ENCODE data around the gene CHIT1.

The CHIT1 gene

GRCh38 chr1:203172184-203173010, 57.1 kb downstream of the CHIT1 start:
- DNase-seq, result peak; percentile 32

GRCh38 chr1:203171341-203172183, 57.9 kb downstream of the CHIT1 start:
- DNase-seq, result no peak

- DNase-seq, result no peak
These were observed 58.7 kb downstream of the CHIT1 start for GRCh38 chr1:203170625-203171330.

GRCh38 chr1:203169770-203170520, 59.5 kb downstream of the CHIT1 start:
- no peak for DNase-seq

- DNase-seq, result no peak
These were observed 60.5 kb downstream of the CHIT1 start for GRCh38 chr1:203168991-203169390.

GRCh38 chr1:203168256-203168786, 61.2 kb downstream of the CHIT1 start:
- no peak for DNase-seq

GRCh38 chr1:203167913-203168200, 61.6 kb downstream of the CHIT1 start:
- DNase-seq, result no peak

- DNase-seq, result no peak
These were observed 62.2 kb downstream of the CHIT1 start for GRCh38 chr1:203167026-203167912.

- DNase-seq, result no peak
These were observed 63.1 kb downstream of the CHIT1 start for GRCh38 chr1:203166192-203166940.

Measured in NCI-H1105 (cell line).